Mucosa of descending colon (tissue), 3 donors: ENCODE data around the gene PDE6G. TPM values are rescaled to one million over a fixed set of nuclear protein-coding genes. Genes with fewer than 3 reads are reported as not detected.

Source experiments
- ATAC-seq: fragments of 200-7000 bp; cut with Tn5 transposase; one replicate; pipeline ENCODE4 v1.9.1; 2020; ENCODE audit warnings: mild to moderate bottlenecking, moderate library complexity
- DNase-seq, 3 donors: peaks; one replicate each; pipeline ENCODE4 v3.0.0-alpha.2; 2020
- H3K36me3 ChIP-seq: fragments of 200-600 bp; one replicate; pipeline ENCODE4 v1.8.0; 2021; ENCODE audit warnings: low read depth, mild to moderate bottlenecking
- H3K4me1 ChIP-seq: fragments of 200-600 bp; one replicate; pipeline ENCODE4 v1.8.0; 2021; ENCODE audit warnings: low read depth, mild to moderate bottlenecking
- H3K4me3 ChIP-seq: fragments of 200-600 bp; one replicate; pipeline ENCODE4 v1.8.0; 2021; ENCODE audit warnings: mild to moderate bottlenecking
- H3K9me3 ChIP-seq: fragments of 200-600 bp; one replicate; pipeline ENCODE4 v1.8.0; 2021; ENCODE audit warnings: mild to moderate bottlenecking
- CTCF ChIP-seq: fragments of 200-600 bp; IDR thresholded peaks from one replicate; pipeline ENCODE4 v1.8.0; 2022; ENCODE audit warnings: antibody characterized with exemption, mild to moderate bottlenecking
- intact Hi-C, 2 donors: fragments of 100-400 bp; cut with DNase I in 1 of 2; cut with micrococcal nuclease in 1 of 2; formaldehyde crosslinking; loops; one replicate each; pipeline versions ENCODE4 v1.11.0 to v1.11.1; 2022; cut with DNase I, micrococcal nuclease
- total RNA-seq, 3 donors: library from RNA; stranded (reverse); fragmentation: NEBNext Ultra II Directional in 2 of 3; extraction: Animal tissue kit (Norgen Biotek cat#: 25700) in 2 of 3; gene quantifications; one replicate each; pipeline versions ENCODE4 v1.2.1 to v1.2.4, GENCODE V29; 2021 to 2023
- donor health status: DM: no; HTN: no; CAD: no; lungs with moderate emphysema.
- donor health status: DM: no; HTN: no; CAD: no.
- donor health status: DM: no; HTN: yes; CAD: no.

The PDE6G gene
- total RNA-seq, 3 donors from 2014 or later, result 0.39 to 1.2 TPM; not detected in 1

GRCh38 chr17:81648707-81649085, 7.6 kb downstream of the PDE6G start:
- no peak for TF ChIP-seq CTCF
- Histone ChIP-seq H3K36me3 (no peaks in the 10 kb centered on the region), H3K9me3 (no peaks in the 10 kb centered on the region), H3K4me3 (no peak overlapping the region), H3K4me1 (no peaks in the 10 kb centered on the region)
- ATAC-seq (no peak), DNase-seq (no peak)
- intact Hi-C loops, result no loop called here

- TF ChIP-seq CTCF, result no peak
- intact Hi-C loops, result no loop called here
- DNase-seq (no peak), ATAC-seq (no peak)
- H3K36me3 ChIP-seq, result no peaks in the 10 kb centered on the region
- no peaks in the 10 kb centered on the region for H3K4me1 ChIP-seq
- H3K9me3 ChIP-seq, result no peaks in the 10 kb centered on the region
- no peak overlapping the region for H3K4me3 ChIP-seq
Measured at GRCh38 chr17:81648013-81648706, 8.2 kb downstream of the PDE6G start.

- Histone ChIP-seq H3K4me3 (no peak overlapping the region), H3K36me3 (no peaks in the 10 kb centered on the region), H3K4me1 (no peaks in the 10 kb centered on the region), H3K9me3 (no peaks in the 10 kb centered on the region)
- intact Hi-C loops, result no loop called here
- DNase-seq (no peak), ATAC-seq (no peak)
- no peak for TF ChIP-seq CTCF
Measured at GRCh38 chr17:81647640-81648012, 8.7 kb downstream of the PDE6G start.

GRCh38 chr17:81646869-81647600, 9.3 kb downstream of the PDE6G start:
- Histone ChIP-seq H3K4me1 (no peaks in the 10 kb centered on the region), H3K36me3 (no peaks in the 10 kb centered on the region), H3K4me3 (no peak overlapping the region), H3K9me3 (no peaks in the 10 kb centered on the region)
- TF ChIP-seq CTCF, result no peak
- ATAC-seq, result no peak
- intact Hi-C loops, result no loop called here
- no peak for DNase-seq

GRCh38 chr17:81644976-81645952, 11.1 kb downstream of the PDE6G start:
- DNase-seq, result no peak
- Histone ChIP-seq H3K4me1 (no peaks in the 10 kb centered on the region), H3K4me3 (no peak overlapping the region), H3K9me3 (no peaks in the 10 kb centered on the region), H3K36me3 (no peaks in the 10 kb centered on the region)
- intact Hi-C loops, result no loop called here
- TF ChIP-seq CTCF, result no peak
- no peak for ATAC-seq
